HepG2 (cell line): ENCODE measurements around the gene CLTA. TPM values are rescaled to one million over a fixed set of nuclear protein-coding genes. Genes with fewer than 3 reads are reported as not detected.

ENCODE experiments used
- HNF1A ChIP-seq, 2 experiments: sonication (generic) in 1 of 2; formaldehyde crosslinking in 1 of 2; IDR thresholded peaks; 2 replicates each; pipeline versions ENCODE4 v1.4.0 to v1.6.1; 2016 to 2020; ENCODE audit warnings: borderline replicate concordance in 1 of 2, low read depth in 1 of 2, mild to moderate bottlenecking in 1 of 2, missing genetic modification reagents in 1 of 2
- IKZF5 ChIP-seq: IDR thresholded peaks from 2 replicates; pipeline ENCODE4 v1.6.1; 2018; ENCODE audit warnings: missing genetic modification reagents, mild to moderate bottlenecking, missing compliant biosample characterization
- POLR2AphosphoS2 ChIP-seq: IDR thresholded peaks from 2 replicates; pipeline ENCODE4 v1.6.1; 2011; ENCODE audit warnings: low read depth, low read length, improper control_type of control experiment
- TBX2 ChIP-seq: sonication (generic); formaldehyde crosslinking; IDR thresholded peaks from 2 replicates; pipeline ENCODE4 v1.5.0; 2020; ENCODE audit warnings: missing genetic modification reagents, mild to moderate bottlenecking, borderline replicate concordance
- THAP11 ChIP-seq: IDR thresholded peaks from 2 replicates; pipeline ENCODE4 v1.6.1; 2016; ENCODE audit warnings: missing biosample characterization, missing genetic modification reagents
- THAP9 ChIP-seq: sonication (generic); formaldehyde crosslinking; IDR thresholded peaks from 2 replicates; pipeline ENCODE4; 2020; ENCODE audit warnings: missing genetic modification reagents, mild to moderate bottlenecking, borderline replicate concordance
- YY1 ChIP-seq: IDR thresholded peaks from 2 replicates; pipeline ENCODE4 v1.6.1; 2011; ENCODE audit warnings: low read length, low read depth, moderate library complexity, mild to moderate bottlenecking; ENCODE audit not compliant: insufficient read depth, insufficient replicate concordance
- ZBTB39 ChIP-seq: sonication (generic); formaldehyde crosslinking; IDR thresholded peaks from 2 replicates; pipeline ENCODE4 v1.5.0; 2020; ENCODE audit warnings: missing genetic modification reagents
- ZNF20 ChIP-seq: sonication (generic); formaldehyde crosslinking; IDR thresholded peaks from 2 replicates; pipeline ENCODE4 v1.4.0; 2020; ENCODE audit warnings: mild to moderate bottlenecking, moderate library complexity, missing genetic modification reagents
- ZNF253 ChIP-seq: sonication (generic); formaldehyde crosslinking; IDR thresholded peaks from 2 replicates; pipeline ENCODE4 v1.8.0; 2022; ENCODE audit warnings: mild to moderate bottlenecking, missing genetic modification reagents, borderline replicate concordance
- ZNF256 ChIP-seq: sonication (generic); formaldehyde crosslinking; conservative IDR thresholded peaks from 2 replicates; pipeline ENCODE4 v1.4.0; 2020; ENCODE audit warnings: missing genetic modification reagents
- ZNF800 ChIP-seq: sonication (generic); formaldehyde crosslinking; IDR thresholded peaks from 2 replicates; pipeline ENCODE4 v1.4.0; 2020; ENCODE audit warnings: missing genetic modification reagents
- polyA plus RNA-seq, 8 experiments: library from polyadenylated mRNA; depleted of rRNA in 3 of 8; stranded (reverse) in 7 of 8; unstranded in 1 of 8; fragments of >200 nt; fragmentation: Illumina TruSeq in 4 of 8; extraction: Trizol in 4 of 8; gene quantifications; 2 replicates each; pipeline versions ENCODE4 v1.2.1 to v1.2.3, GENCODE V29; 2011 to 2016; ENCODE audit warnings: low read depth in 4 of 8, missing spikeins in 1 of 8, mixed read lengths in 1 of 8; ENCODE audit not compliant: insufficient read depth in 1 of 8
- total RNA-seq, 5 experiments: library from RNA; depleted of rRNA; stranded (reverse); fragments of >200 nt; fragmentation: Illumina TruSeq; extraction: Trizol; gene quantifications; 2 replicates each; pipeline ENCODE4 v1.2.3, GENCODE V29; 2016; ENCODE audit warnings: low read depth in 1 of 5

The CLTA gene
- total and polyA plus RNA-seq, 2 of the 13 experiments (the other 11 are each of a cell fraction or from before 2014, with no cell fraction given) = 143 to 222 TPM

DNA sequence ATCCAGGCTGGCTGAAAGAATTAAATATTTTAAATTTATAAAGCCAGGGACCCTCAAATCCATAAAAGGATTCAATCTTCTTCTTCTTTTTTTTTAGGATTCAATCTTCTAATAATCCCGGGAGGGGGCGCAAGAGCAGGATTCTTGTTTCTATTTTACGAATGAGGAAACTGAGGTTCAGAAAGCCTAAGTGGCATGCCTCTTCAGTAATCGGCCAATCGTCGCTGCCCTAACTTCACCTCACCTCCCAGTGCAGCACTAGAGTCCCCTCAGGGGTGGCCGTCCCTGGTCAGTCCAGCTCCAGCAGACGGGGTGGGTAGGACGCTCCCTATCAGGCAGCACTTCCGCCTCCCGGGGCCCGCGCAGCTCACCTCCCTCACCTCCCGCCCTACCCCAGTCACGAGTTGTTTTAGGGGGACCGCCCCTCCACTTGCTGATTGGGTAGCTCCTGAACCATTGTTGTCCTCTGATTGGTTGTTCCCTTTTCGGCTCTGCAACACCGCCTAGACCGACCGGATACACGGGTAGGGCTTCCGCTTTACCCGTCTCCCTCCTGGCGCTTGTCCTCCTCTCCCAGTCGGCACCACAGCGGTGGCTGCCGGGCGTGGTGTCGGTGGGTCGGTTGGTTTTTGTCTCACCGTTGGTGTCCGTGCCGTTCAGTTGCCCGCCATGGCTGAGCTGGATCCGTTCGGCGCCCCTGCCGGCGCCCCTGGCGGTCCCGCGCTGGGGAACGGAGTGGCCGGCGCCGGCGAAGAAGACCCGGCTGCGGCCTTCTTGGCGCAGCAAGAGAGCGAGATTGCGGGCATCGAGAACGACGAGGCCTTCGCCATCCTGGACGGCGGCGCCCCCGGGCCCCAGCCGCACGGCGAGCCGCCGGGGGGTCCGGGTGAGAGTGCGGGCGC, at the start of gene CLTA (continued):
- TF ChIP-seq ZNF800 (CRISPR knock-in tag) (peak; percentile 82), ZNF256 (peak; percentile 85), POLR2AphosphoS2 (0 out of 2 replicates have a peak, but pooled peaks have one; percentile 51), IKZF5 (CRISPR knock-in tag) (peak; percentile 73; the same call in 1 of the 2 replicates), HNF1A (IDR thresholded peaks at IDR 0.05; ENCODE audit: low read depth) (no peak), HNF1A (CRISPR knock-in tag; IDR thresholded peaks at IDR 0.05; ENCODE audit: borderline replicate concordance) (0 out of 2 replicates have a peak, but pooled peaks have one; percentile 31), YY1 (peak; percentile 40), THAP9 (CRISPR knock-in tag) (no peak; the same call in 1 of the 2 replicates), THAP11 (CRISPR knock-in tag) (peak; percentile 81), ZNF20 (no peak), TBX2 (CRISPR knock-in tag) (peak; percentile 39; the same call in 1 of the 2 replicates), ZNF253 (no peak), ZBTB39 (CRISPR knock-in tag) (no peak)
